Measurements from ENCODE around the gene RSPH3. TPM values are rescaled to one million over a fixed set of nuclear protein-coding genes. Genes with fewer than 3 reads are reported as not detected.

Gene RSPH3
- polyA plus RNA-seq, 1 experiment: 2.0 TPM

GRCh38 chr6:158963020-158963808, 36.8 kb downstream of the RSPH3 start:
- no peak overlapping the region for H3K4me3 ChIP-seq (ENCODE audit: low read depth, low read length)
- ChIA-PET CTCF (no interaction called here), POLR2A (no interaction called here)
- no peak for TF ChIP-seq CTCF (IDR thresholded peaks at IDR 0.05; ENCODE audit: low read depth, low read length)
- H3K27me3 ChIP-seq (ENCODE audit: control insufficient read depth, insufficient read depth, low read length): no peaks in the 10 kb centered on the region
- no peak overlapping the region for H3K27ac ChIP-seq (ENCODE audit: low read depth, low read length)
- no peak for DNase-seq (ENCODE audit: low read depth, low spot score)
- H3K9me3 ChIP-seq (ENCODE audit: control insufficient read depth, insufficient read depth, low read length): no peaks in the 10 kb centered on the region

GRCh38 chr6:158962371-158962770, 37.6 kb downstream of the RSPH3 start:
- CTCF ChIA-PET: interaction anchor here (0.6 kb wide), 2 partner anchors 12 to 256 kb away, joined by 4 to 7 read pairs; no protein-coding TSS in a partner anchor

GRCh38 chr6:158960026-158960425, 40.0 kb downstream of the RSPH3 start:
- POLR2A ChIA-PET: no interaction called here
- CTCF ChIA-PET: no interaction called here
- no peak for TF ChIP-seq CTCF (IDR thresholded peaks at IDR 0.05; ENCODE audit: low read depth, low read length)
- no peak for DNase-seq (ENCODE audit: low read depth, low spot score)
- Histone ChIP-seq H3K9me3 (ENCODE audit: control insufficient read depth, insufficient read depth, low read length) (no peaks in the 10 kb centered on the region), H3K27ac (ENCODE audit: low read depth, low read length) (no peak overlapping the region), H3K4me3 (ENCODE audit: low read depth, low read length) (no peak overlapping the region), H3K27me3 (ENCODE audit: control insufficient read depth, insufficient read depth, low read length) (no peaks in the 10 kb centered on the region)

More at GRCh38 chr6:158962371-158962770, 37.6 kb downstream of the RSPH3 start:
- no peaks in the 10 kb centered on the region for H3K27me3 ChIP-seq (ENCODE audit: control insufficient read depth, insufficient read depth, low read length)
- DNase-seq (ENCODE audit: low read depth, low spot score): no peak
- H3K4me3 ChIP-seq (ENCODE audit: low read depth, low read length): no peak overlapping the region
- TF ChIP-seq CTCF (IDR thresholded peaks at IDR 0.05; ENCODE audit: low read depth, low read length): no peak
- H3K27ac ChIP-seq (ENCODE audit: low read depth, low read length): no peak overlapping the region
- H3K9me3 ChIP-seq (ENCODE audit: control insufficient read depth, insufficient read depth, low read length): no peaks in the 10 kb centered on the region
- POLR2A ChIA-PET: no interaction called here

- Histone ChIP-seq H3K27me3 (ENCODE audit: control insufficient read depth, insufficient read depth, low read length) (no peaks in the 10 kb centered on the region), H3K27ac (ENCODE audit: low read depth, low read length) (no peak overlapping the region), H3K4me3 (ENCODE audit: low read depth, low read length) (no peak overlapping the region), H3K9me3 (ENCODE audit: control insufficient read depth, insufficient read depth, low read length) (no peaks in the 10 kb centered on the region)
- DNase-seq (ENCODE audit: low read depth, low spot score): no peak
- CTCF ChIA-PET: no interaction called here
- no peak for TF ChIP-seq CTCF (IDR thresholded peaks at IDR 0.05; ENCODE audit: low read depth, low read length)
- POLR2A ChIA-PET: no interaction called here
Observed at GRCh38 chr6:158959552-158959951, 40.5 kb downstream of the RSPH3 start.

- CTCF ChIA-PET: interaction anchor here (0.8 kb wide), 1 partner anchor 22 kb away, joined by 4 read pairs; no protein-coding TSS in a partner anchor
- no peak overlapping the region for H3K27ac ChIP-seq (ENCODE audit: low read depth, low read length)
- no peaks in the 10 kb centered on the region for H3K9me3 ChIP-seq (ENCODE audit: control insufficient read depth, insufficient read depth, low read length)
- H3K4me3 ChIP-seq (ENCODE audit: low read depth, low read length): no peak overlapping the region
- no peak for DNase-seq (ENCODE audit: low read depth, low spot score)
- POLR2A ChIA-PET: no interaction called here
- no peak for TF ChIP-seq CTCF (IDR thresholded peaks at IDR 0.05; ENCODE audit: low read depth, low read length)
- no peaks in the 10 kb centered on the region for H3K27me3 ChIP-seq (ENCODE audit: control insufficient read depth, insufficient read depth, low read length)
Observed at GRCh38 chr6:158958504-158959386, 41.3 kb downstream of the RSPH3 start.

Data from AG04450 (cell line).